Cardiac muscle cell (in vitro differentiated cells and primary cell): ENCODE results near the gene TMEM89. TPM values are rescaled to one million over a fixed set of nuclear protein-coding genes. Genes with fewer than 3 reads are reported as not detected.

Experiments
- DNase-seq, 2 donors: peaks; one replicate each; pipeline versions ENCODE4 v3.0.0 to v3.0.0-alpha.2; 2010 to 2017; ENCODE audit warnings: low read depth in 1 of 2, low spot score in 1 of 2
- H3K27ac ChIP-seq: fragments of 200-600 bp; sonication (generic); 2 replicates; pipeline ENCODE4 v1.5.1; 2016
- H3K27me3 ChIP-seq: fragments of 200-600 bp; sonication (generic); 2 replicates; pipeline ENCODE4 v1.6.0; 2016; ENCODE audit warnings: control low read depth
- H3K36me3 ChIP-seq: fragments of 200-600 bp; sonication (generic); 2 replicates; pipeline ENCODE4 v1.5.1; 2016; ENCODE audit warnings: control low read depth
- H3K4me1 ChIP-seq: fragments of 200-600 bp; sonication (generic); 2 replicates; pipeline ENCODE4 v1.8.1; 2017; ENCODE audit warnings: low read depth, mild to moderate bottlenecking, mixed run types
- H3K4me3 ChIP-seq: fragments of 200-600 bp; sonication (generic); 2 replicates; pipeline ENCODE4 v1.5.1; 2016; ENCODE audit warnings: mild to moderate bottlenecking
- H3K9me3 ChIP-seq: fragments of 200-600 bp; sonication (generic); 2 replicates; pipeline ENCODE4 v1.5.1; 2017; ENCODE audit warnings: low read depth, mild to moderate bottlenecking, control low read depth
- CTCF ChIP-seq: IDR thresholded peaks from 2 replicates; pipeline ENCODE4 v1.5.1; 2012; ENCODE audit warnings: low read depth, mild to moderate bottlenecking, low read length
- polyA plus RNA-seq: library from polyadenylated mRNA; unstranded; fragments of >200 nt; fragmentation: Nextera tagmentation; extraction: Ambion mirVana; gene quantifications from 2 replicates; pipeline ENCODE4 v1.2.1, GENCODE V29; 2016
- total RNA-seq: library from RNA; depleted of rRNA; stranded (reverse); fragments of >200 nt; gene quantifications from 2 replicates; pipeline ENCODE4 v1.2.3, GENCODE V29; 2016

Gene TMEM89
- total and polyA plus RNA-seq, 2 experiments from 2014 or later, result 0.59 TPM; not detected in 1

DNA sequence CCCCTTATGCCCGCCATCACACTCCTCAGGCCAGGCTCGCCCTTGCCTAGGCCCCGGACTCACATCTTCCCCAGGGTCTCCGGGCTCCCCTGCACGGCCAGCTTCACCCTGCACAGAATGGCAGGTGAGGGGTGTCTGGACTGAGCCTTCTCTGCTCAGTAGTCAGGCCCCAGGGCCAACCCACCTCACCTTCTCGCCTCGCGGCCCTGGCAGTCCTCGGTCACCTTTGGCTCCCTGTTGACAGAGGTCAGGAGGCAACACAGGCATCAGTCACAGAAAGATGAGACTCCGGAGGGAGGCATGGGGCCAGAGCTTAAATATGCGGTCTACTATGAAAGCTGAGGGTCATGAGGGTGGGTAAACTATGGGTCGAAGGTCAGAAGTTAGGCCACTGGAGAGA is 49.6 kb downstream of the TMEM89 start:
- Histone ChIP-seq H3K4me3 (no peak overlapping the region), H3K36me3 (peaks cover 12% of the 10 kb centered on the region), H3K4me1 (no peaks in the 10 kb centered on the region), H3K9me3 (no peaks in the 10 kb centered on the region), H3K27me3 (no peaks in the 10 kb centered on the region), H3K27ac (no peak overlapping the region)
- no peak for DNase-seq
- no peak for TF ChIP-seq CTCF

Other genes starting within 250 kb of the TMEM89 start
- 0.51 TPM in 1 of 2 replicates, not detected in the other for gene FBXW12, start 249.6 kb downstream of the TMEM89 start, total RNA-seq
- gene FBXW12, start 249.6 kb downstream of the TMEM89 start, polyA plus RNA-seq, result 0.39 TPM in 1 of 2 replicates, not detected in the other
- gene PLXNB1, start 191.7 kb downstream of the TMEM89 start, total RNA-seq, result 38.5 and 47.1 TPM in 2 replicates
- gene PLXNB1, start 191.7 kb downstream of the TMEM89 start, polyA plus RNA-seq, result 23.9 and 28.3 TPM in 2 replicates
- gene CCDC51, start 181.7 kb downstream of the TMEM89 start, total RNA-seq, result 18.6 and 20.2 TPM in 2 replicates
- gene CCDC51, start 181.7 kb downstream of the TMEM89 start, polyA plus RNA-seq, result 29.3 and 31.4 TPM in 2 replicates
- 172 and 395 TPM in 2 replicates for gene TMA7, start 181.5 kb downstream of the TMEM89 start, total RNA-seq
- gene TMA7, start 181.5 kb downstream of the TMEM89 start, polyA plus RNA-seq, result 517 and 609 TPM in 2 replicates
- gene ATRIP, start 175.0 kb downstream of the TMEM89 start, total RNA-seq, result 8.7 and 9.4 TPM in 2 replicates
- gene ATRIP, start 175.0 kb downstream of the TMEM89 start, polyA plus RNA-seq, result 6.4 and 11.2 TPM in 2 replicates
- 68.0 and 86.0 TPM in 2 replicates for gene SHISA5, start 117.6 kb downstream of the TMEM89 start, total RNA-seq
- gene SHISA5, start 117.6 kb downstream of the TMEM89 start, polyA plus RNA-seq, result 92.3 and 147 TPM in 2 replicates
- gene PFKFB4, start 65.0 kb downstream of the TMEM89 start, total RNA-seq, result 64.9 and 94.4 TPM in 2 replicates
- gene PFKFB4, start 65.0 kb downstream of the TMEM89 start, polyA plus RNA-seq, result 43.8 and 74.7 TPM in 2 replicates
- gene UCN2, start 58.0 kb downstream of the TMEM89 start, total RNA-seq, result 0.81 and 1.1 TPM in 2 replicates
- gene UCN2, start 58.0 kb downstream of the TMEM89 start, polyA plus RNA-seq, result 0.47 and 0.95 TPM in 2 replicates
- gene COL7A1, start 26.4 kb downstream of the TMEM89 start, total RNA-seq, result 53.8 and 76.6 TPM in 2 replicates
- 41.3 and 63.0 TPM in 2 replicates for gene COL7A1, start 26.4 kb downstream of the TMEM89 start, polyA plus RNA-seq
- 620 and 675 TPM in 2 replicates for gene UQCRC1, start 12.1 kb downstream of the TMEM89 start, total RNA-seq
- 735 and 870 TPM in 2 replicates for gene UQCRC1, start 12.1 kb downstream of the TMEM89 start, polyA plus RNA-seq
- 55.8 and 87.4 TPM in 2 replicates for gene SLC26A6, start 13.7 kb upstream of the TMEM89 start, total RNA-seq
- gene SLC26A6, start 13.7 kb upstream of the TMEM89 start, polyA plus RNA-seq, result 52.0 and 68.1 TPM in 2 replicates
- gene CELSR3, start 41.1 kb upstream of the TMEM89 start, total RNA-seq, result 5.4 and 5.9 TPM in 2 replicates
- gene CELSR3, start 41.1 kb upstream of the TMEM89 start, polyA plus RNA-seq, result 3.1 and 3.4 TPM in 2 replicates
- gene NCKIPSD, start 64.1 kb upstream of the TMEM89 start, total RNA-seq, result 68.7 and 73.4 TPM in 2 replicates
- 49.6 and 51.7 TPM in 2 replicates for gene NCKIPSD, start 64.1 kb upstream of the TMEM89 start, polyA plus RNA-seq
- gene IP6K2, start 95.5 kb upstream of the TMEM89 start, total RNA-seq, result 87.4 and 119 TPM in 2 replicates
- 130 and 140 TPM in 2 replicates for gene IP6K2, start 95.5 kb upstream of the TMEM89 start, polyA plus RNA-seq
- 99.0 and 172 TPM in 2 replicates for gene PRKAR2A, start 226.1 kb upstream of the TMEM89 start, total RNA-seq
- gene PRKAR2A, start 226.1 kb upstream of the TMEM89 start, polyA plus RNA-seq, result 15.7 and 21.9 TPM in 2 replicates